GM12878 (cell line): Measurements from ENCODE around the gene KNTC1.

Source experiments
- CHD1 ChIP-seq: IDR thresholded peaks from 2 replicates; pipeline ENCODE4 v1.6.1; 2012; ENCODE audit warnings: low read depth, low read length, improper control_type of control experiment
- CREB1 ChIP-seq: IDR thresholded peaks from 2 replicates; pipeline ENCODE4 v1.6.1; 2012; ENCODE audit warnings: low read depth, mild to moderate bottlenecking, inconsistent platforms
- CTCF ChIP-seq, 3 experiments: IDR thresholded peaks in 2 of 3; conservative IDR thresholded peaks in 1 of 3; 2 replicates each; pipeline ENCODE4 v1.5.1; 2011; ENCODE audit warnings: low read depth in 3 of 3, low read length in 3 of 3, mild to moderate bottlenecking in 3 of 3, control low read depth in 2 of 3, moderate library complexity in 2 of 3, inconsistent platforms in 1 of 3, mixed read lengths in 1 of 3; ENCODE audit not compliant: control insufficient read depth in 2 of 3, insufficient read depth in 1 of 3; ENCODE audit errors: extremely low read depth in 1 of 3
- ELK1 ChIP-seq: IDR thresholded peaks from 2 replicates; pipeline ENCODE4 v1.6.1; 2012; ENCODE audit warnings: low read depth, low read length, improper control_type of control experiment
- MAX ChIP-seq: IDR thresholded peaks from 2 replicates; pipeline ENCODE4 v1.6.1; 2012; ENCODE audit warnings: low read depth, low read length, improper control_type of control experiment
- PAX8 ChIP-seq: fragments of 450-650 bp; IDR thresholded peaks from 2 replicates; pipeline ENCODE4 v1.6.1; 2017; ENCODE audit warnings: mild to moderate bottlenecking, moderate library complexity
- RFX5 ChIP-seq: IDR thresholded peaks from 2 replicates; pipeline ENCODE4 v1.6.1; 2011; ENCODE audit warnings: low read depth, low read length, improper control_type of control experiment
- SP1 ChIP-seq: IDR thresholded peaks from one replicate; pipeline ENCODE4 v1.6.1; 2011; ENCODE audit warnings: low read depth, low read length
- TARDBP ChIP-seq: IDR thresholded peaks from 2 replicates; pipeline ENCODE4 v1.6.1; 2016; ENCODE audit warnings: borderline replicate concordance

- no peak for TF ChIP-seq RFX5
- no peak for TF ChIP-seq SP1
- no peak for TF ChIP-seq PAX8
- no peak for TF ChIP-seq CTCF (IDR thresholded peaks at IDR 0.05 in 2 of 3, conservative IDR thresholded peaks at IDR 0.05 in 1 of 3; ENCODE audit: control insufficient read depth in 2 of 3, extremely low read depth in 1 of 3, insufficient read depth in 1 of 3, low read depth in 3 of 3, low read length in 3 of 3)
- TF ChIP-seq CREB1: no peak
- no peak for TF ChIP-seq MAX
- no peak for TF ChIP-seq TARDBP
- no peak for TF ChIP-seq CHD1
- TF ChIP-seq ELK1: no peak
These were observed 11.4 kb downstream of the KNTC1 start for GRCh38 chr12:122538496-122538895.
